ENCODE measurements around the gene WWOX.

- no peak for TF ChIP-seq POLR2A (IDR thresholded peaks at IDR 0.05)
- TF ChIP-seq, protein P1, sequence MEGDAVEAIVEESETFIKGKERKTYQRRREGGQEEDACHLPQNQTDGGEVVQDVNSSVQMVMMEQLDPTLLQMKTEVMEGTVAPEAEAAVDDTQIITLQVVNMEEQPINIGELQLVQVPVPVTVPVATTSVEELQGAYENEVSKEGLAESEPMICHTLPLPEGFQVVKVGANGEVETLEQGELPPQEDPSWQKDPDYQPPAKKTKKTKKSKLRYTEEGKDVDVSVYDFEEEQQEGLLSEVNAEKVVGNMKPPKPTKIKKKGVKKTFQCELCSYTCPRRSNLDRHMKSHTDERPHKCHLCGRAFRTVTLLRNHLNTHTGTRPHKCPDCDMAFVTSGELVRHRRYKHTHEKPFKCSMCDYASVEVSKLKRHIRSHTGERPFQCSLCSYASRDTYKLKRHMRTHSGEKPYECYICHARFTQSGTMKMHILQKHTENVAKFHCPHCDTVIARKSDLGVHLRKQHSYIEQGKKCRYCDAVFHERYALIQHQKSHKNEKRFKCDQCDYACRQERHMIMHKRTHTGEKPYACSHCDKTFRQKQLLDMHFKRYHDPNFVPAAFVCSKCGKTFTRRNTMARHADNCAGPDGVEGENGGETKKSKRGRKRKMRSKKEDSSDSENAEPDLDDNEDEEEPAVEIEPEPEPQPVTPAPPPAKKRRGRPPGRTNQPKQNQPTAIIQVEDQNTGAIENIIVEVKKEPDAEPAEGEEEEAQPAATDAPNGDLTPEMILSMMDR (IDR thresholded peaks at IDR 0.05) = no peak
Observed at GRCh38 chr16:78428193-78428592, 328.7 kb downstream of the WWOX start.
